GM23248 (cell line): Measurements from ENCODE around the gene RAF1.

Source experiments
- EZH2 ChIP-seq: fragments of 200-600 bp; sonication (generic); IDR thresholded peaks from 2 replicates; pipeline ENCODE4 v1.6.1; 2018; ENCODE audit warnings: antibody characterized with exemption, mild to moderate bottlenecking; ENCODE audit not compliant: insufficient read depth, poor library complexity, severe bottlenecking
- EZH2phosphoT487 ChIP-seq: fragments of 200-600 bp; sonication (generic); IDR thresholded peaks from 2 replicates; pipeline ENCODE4 v1.6.1; 2018; ENCODE audit warnings: antibody characterized with exemption, moderate library complexity, mild to moderate bottlenecking, low read depth; ENCODE audit not compliant: insufficient read depth

- TF ChIP-seq EZH2, result no peak
- no peak for TF ChIP-seq EZH2phosphoT487
These were observed 20.9 kb downstream of the RAF1 start for GRCh38 chr3:12643010-12643380.
